HG02610 (cell line): ENCODE data around the gene PZP.
A peak's percentile ranks its signal among the peaks of the same experiment; 100 is the strongest.

Source experiments
- ATAC-seq: cut with Tn5 transposase; IDR thresholded peaks from one replicate; pipeline ENCODE4 v1.9.1; 2021; ENCODE audit warnings: mild to moderate bottlenecking, moderate library complexity; ENCODE audit not compliant: unreplicated experiment

The PZP gene

DNA sequence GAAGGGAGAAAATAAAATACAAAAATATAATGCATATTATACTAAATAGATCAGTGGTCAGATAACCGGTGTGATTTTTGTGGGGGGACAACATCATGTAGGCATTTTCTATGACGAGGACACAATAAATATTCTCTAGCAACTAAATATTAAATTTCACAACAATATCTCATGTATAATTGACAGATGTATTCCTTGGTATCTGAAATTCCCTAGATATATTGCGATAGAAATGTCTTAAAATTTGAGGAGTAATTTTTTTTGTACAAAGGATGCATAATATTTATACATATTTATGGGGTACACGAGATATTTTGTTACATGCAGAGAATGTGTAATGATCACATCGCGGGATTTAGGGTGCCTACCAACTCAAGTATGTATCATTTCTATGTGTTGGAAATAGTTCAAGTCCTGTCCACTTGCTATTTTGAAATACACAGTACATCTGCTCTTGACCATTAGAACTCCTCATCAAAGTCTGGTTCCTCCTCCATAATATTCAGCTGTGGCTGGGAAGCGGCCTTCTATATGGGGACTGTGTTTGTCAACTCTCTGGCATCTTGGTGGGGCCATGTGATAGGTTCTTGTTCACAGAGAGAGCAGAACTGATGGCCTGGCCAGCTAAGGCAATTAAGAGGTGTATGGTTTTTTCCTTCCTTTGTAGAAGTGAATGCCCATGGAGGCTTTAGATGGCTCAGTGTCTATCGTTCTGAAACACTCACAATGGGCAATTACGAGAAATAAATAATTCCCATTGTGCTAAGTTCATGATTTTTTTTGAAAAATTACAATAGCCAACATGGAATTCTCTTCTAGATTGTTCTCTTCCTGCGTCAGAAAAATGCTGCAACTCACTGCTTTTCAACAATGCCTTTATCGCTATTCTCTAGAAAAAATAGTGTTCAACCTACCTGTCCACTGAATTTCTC, 101.3 kb downstream of the PZP start:
- no peak for ATAC-seq

DNA sequence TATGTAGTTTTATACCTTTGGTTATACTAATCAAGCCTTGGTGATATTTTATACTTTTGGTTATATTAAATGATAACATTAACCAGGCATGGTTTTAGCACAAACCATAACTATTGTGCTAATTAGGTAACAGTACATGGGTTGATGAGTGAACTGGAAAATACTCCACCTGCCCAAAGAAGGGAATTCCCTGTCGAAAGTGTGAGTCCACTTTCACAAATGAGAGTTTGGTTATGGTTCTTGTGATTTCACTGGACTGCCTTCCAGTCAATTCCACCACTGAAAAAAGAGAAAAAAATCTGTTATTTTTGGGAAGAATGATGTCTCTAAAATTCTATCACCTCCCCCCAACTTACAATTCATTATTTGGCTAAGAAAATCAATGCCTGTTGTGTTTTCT, 102.1 kb downstream of the PZP start:
- ATAC-seq: no peak

DNA sequence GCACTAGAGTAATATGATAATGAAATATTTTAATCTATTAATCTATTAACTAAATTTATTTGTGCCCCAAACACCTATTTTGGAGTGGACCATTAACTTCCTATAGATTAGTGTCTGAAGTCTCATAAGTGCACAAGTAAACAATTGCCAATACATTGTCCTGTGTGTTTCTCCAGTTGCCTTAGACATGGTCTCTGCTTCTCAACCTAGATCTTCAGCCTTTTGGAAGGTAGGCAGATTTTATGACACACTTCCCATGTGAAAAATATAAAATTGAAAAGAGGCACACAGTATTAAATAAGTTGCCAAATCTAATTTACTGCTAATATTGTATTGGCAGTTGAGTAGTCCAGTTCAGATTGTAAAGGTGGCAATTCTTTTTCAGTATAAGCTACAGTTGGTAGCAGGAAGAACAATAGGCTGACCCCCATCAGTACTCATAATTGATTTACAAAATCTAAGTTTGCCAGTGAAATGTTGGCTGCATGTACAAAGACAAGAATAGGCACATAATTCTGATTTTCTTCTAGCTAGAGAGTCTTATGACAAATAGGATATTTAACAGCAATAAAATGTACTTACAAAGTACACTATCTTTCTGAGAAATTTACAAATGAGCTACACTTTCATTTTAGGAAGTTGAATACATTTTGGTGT, 103.3 kb downstream of the PZP start:
- no peak for ATAC-seq

DNA sequence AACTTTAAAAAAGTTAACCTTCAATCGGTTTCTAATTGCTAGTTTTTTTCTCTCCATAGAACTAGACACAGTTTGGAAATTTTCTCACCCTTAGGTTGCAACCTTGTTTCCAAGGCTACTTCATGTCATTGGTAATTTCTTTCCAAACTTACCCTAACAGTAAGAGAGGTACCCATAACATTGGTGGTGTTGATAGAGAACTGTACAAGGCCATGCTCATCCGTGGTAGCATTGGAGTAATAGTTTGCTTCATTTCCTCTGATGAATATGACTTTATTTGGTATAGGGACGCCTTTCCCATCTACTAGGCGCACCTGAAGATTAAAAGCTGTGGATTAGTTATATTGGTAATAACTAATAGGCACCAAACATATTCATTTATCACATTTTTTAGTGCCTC, 104.1 kb downstream of the PZP start:
- no peak for ATAC-seq

DNA sequence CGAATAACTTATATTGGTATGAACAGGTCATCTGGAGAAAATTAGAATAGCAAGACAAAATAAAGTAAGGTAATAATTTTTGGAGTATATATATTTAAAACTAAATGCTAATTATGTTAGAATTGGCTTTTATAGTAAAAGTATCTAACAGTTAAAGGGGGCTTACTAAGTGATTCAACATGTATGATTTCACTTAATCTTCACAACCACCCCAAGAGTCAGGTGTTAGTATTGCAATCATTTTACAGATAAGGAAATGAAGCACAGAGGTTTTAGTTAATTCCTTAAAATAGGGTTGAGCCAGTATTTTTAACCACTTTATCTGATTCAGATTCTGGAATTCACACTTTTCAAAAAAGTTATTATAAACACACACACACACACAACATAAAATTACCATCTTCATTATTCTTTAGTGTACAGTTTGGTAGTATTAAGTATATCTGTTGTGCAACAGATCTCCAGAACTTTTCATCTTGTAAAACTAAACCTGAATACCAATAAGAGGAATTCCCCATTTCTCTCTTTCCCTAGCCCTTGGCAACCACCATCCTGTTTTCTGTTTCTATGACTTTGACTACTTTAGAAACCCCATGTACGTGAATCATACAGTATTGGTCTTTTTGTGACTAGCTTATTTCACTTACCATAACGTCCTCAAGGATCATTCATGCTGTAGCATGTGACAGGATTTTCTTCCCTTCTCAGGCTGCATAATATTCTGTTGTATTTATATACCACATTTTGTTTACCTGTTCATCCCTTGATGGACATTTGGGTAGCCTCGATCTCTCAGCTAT, 104.9 kb downstream of the PZP start:
- ATAC-seq: peak; percentile 72

DNA sequence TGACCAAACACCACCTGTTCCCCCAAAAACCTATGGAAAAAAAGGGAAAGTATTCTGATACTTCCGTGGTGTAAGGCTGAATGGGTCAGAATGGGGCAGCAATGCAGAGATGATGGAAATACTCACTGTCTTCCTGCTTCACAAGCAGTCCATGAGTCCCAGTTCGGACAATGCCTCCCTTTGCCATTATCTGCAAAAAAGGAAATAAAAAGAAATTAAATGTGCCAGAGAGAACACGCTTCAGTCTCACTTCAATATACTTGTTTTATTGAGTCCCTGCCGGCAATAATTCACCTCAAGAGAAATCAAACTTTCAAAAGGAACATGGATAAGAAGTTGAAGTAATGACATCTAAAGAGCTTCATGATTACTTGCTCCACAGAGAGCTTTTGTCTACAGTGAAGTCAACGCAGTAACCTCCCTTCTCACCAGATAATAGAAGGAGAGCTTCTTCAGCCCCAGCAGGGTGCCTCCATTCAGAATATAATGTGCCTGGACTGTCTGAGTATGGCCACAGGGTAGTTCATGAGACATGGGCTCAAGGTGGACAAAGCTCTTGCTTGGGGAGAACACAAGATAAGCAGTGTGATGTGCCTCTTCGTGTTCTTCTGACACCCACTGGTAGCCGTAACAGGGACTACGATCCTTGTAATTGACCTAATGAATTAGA, 107.0 kb downstream of the PZP start:
- no peak for ATAC-seq

DNA sequence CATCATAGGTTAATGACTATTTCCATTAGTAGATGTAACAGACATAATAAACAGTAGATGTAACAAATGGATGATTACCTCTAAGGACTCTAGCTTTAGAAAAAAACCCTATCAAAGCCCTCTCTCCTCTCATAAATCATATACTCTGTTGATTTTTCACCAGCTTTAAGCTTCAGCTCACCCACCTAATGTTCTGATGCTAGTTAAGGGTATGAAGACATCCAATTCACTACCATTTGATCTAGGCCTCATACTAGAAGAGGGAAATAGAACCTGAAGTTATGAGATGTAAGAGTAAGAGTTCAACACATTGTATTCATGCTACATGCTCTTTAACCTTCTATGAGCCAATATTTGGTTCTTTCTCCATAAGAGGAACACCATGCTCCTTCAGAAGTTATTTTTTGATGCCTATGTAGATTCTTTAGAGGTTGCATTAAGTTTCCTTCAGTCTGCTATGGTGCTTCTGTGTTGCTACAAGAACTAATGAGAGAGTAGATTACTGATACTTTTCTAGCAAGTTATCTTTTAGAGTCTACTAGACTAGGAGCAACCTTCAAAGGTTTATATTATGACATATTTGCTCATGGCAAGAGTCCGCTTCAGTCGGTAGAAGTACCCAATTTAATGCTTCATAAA, 108.5 kb downstream of the PZP start:
- no peak for ATAC-seq
